H1 (cell line): Measurements from ENCODE around the gene NOTCH2. TPM values are rescaled to one million over a fixed set of nuclear protein-coding genes. Genes with fewer than 3 reads are reported as not detected.
"Not testable (repeated sequence)": the region's sequence is repeated elsewhere in the genome, so short reads cannot be mapped to it uniquely, and the experiment has no call there.

Source experiments
- CTCF ChIA-PET: fragments of 300-600 bp; sonication (Branson Sonifier 250); formaldehyde crosslinking; loops from one replicate; lab custom pipeline; 2021; ENCODE audit not compliant: partially characterized antibody; lab: Charles Lee
- POLR2A ChIA-PET: fragments of 300-600 bp; sonication (Branson Sonifier 250); formaldehyde crosslinking; loops from one replicate; lab custom pipeline; 2021; ENCODE audit warnings: inconsistent platforms; ENCODE audit not compliant: partially characterized antibody; lab: Charles Lee
- DNase-seq, 2 experiments: peaks; one replicate each; pipeline versions ENCODE4 v3.0.0 to v3.0.0-alpha.2; 2010 to 2022; ENCODE audit warnings: low spot score in 2 of 2, low read depth in 1 of 2, mixed read lengths in 1 of 2
- FAIRE-seq: peaks from 2 replicates; lab custom pipeline; 2011; peaks lifted over from hg19 to GRCh38; lab: Jason Lieb, UNC
- H2AFZ ChIP-seq: 2 replicates; pipeline ENCODE4 v1.8.1; 2012; ENCODE audit warnings: low read length, inconsistent platforms
- H2AK5ac ChIP-seq: 2 replicates; pipeline ENCODE4 v1.6.1; 2013; ENCODE audit warnings: low read depth, low read length
- H2BK120ac ChIP-seq: replicated peaks from 2 replicates; pipeline ENCODE3; 2013; ENCODE audit warnings: low read depth, low read length, inconsistent platforms
- H2BK12ac ChIP-seq: 2 replicates; pipeline ENCODE4 v1.6.1; 2013; ENCODE audit warnings: low read depth, low read length
- H2BK15ac ChIP-seq: 2 replicates; pipeline ENCODE4 v1.6.1; 2013; ENCODE audit warnings: low read length
- H2BK20ac ChIP-seq: 2 replicates; pipeline ENCODE4 v1.6.1; 2013; ENCODE audit warnings: low read length
- H2BK5ac ChIP-seq: 2 replicates; pipeline ENCODE4 v1.6.1; 2013; ENCODE audit warnings: low read depth, low read length
- H3K14ac ChIP-seq: 2 replicates; pipeline ENCODE4 v1.6.1; 2013; ENCODE audit warnings: inconsistent platforms; ENCODE audit not compliant: insufficient read length
- H3K18ac ChIP-seq: 2 replicates; pipeline ENCODE4 v1.6.1; 2013; ENCODE audit warnings: low read length; ENCODE audit errors: extremely low read depth
- H3K23ac ChIP-seq: 2 replicates; pipeline ENCODE4 v1.6.1; 2013; ENCODE audit warnings: inconsistent platforms; ENCODE audit not compliant: insufficient read length
- H3K23me2 ChIP-seq: 2 replicates; pipeline ENCODE4 v1.6.1; 2013; ENCODE audit warnings: low read depth, low read length
- H3K27ac ChIP-seq: 2 replicates; pipeline ENCODE4 v1.6.1; 2011; ENCODE audit warnings: low read depth, low read length, inconsistent platforms
- H3K27me3 ChIP-seq, 4 experiments: replicated peaks in 1 of 4; 1 replicate in 1 of 4; 2 replicates in 3 of 4; pipeline versions ENCODE4 v1.6.1 to v1.8.1; 2011 to 2013; ENCODE audit warnings: low read length in 3 of 4, mild to moderate bottlenecking in 3 of 4, inconsistent platforms in 2 of 4, mixed read lengths in 2 of 4, moderate library complexity in 1 of 4; ENCODE audit not compliant: control insufficient read depth in 3 of 4, insufficient read depth in 3 of 4; ENCODE audit errors: extremely low read depth in 1 of 4
- H3K36me3 ChIP-seq, 4 experiments: 2 replicates each; pipeline versions ENCODE4 v1.6.1 to v1.8.1; 2011 to 2013; ENCODE audit warnings: mild to moderate bottlenecking in 4 of 4, low read length in 3 of 4, moderate library complexity in 2 of 4, control low read depth in 1 of 4, inconsistent platforms in 1 of 4; ENCODE audit not compliant: insufficient read depth in 4 of 4, control insufficient read depth in 2 of 4
- H3K4ac ChIP-seq: replicated peaks from 2 replicates; pipeline ENCODE3; 2013; ENCODE audit warnings: low read length, low read depth, mixed read lengths, inconsistent platforms; ENCODE audit not compliant: insufficient read length
- H3K4me1 ChIP-seq, 4 experiments: replicated peaks in 1 of 4; 1 replicate in 1 of 4; 2 replicates in 3 of 4; pipeline versions ENCODE4 v1.6.1 to v1.8.1; 2011 to 2013; ENCODE audit warnings: low read length in 3 of 4, inconsistent platforms in 2 of 4, mixed read lengths in 1 of 4; ENCODE audit not compliant: insufficient read depth in 4 of 4, control insufficient read depth in 3 of 4
- H3K4me2 ChIP-seq, 2 experiments: 2 replicates each; pipeline versions ENCODE4 v1.6.1 to v1.8.1; 2011 to 2013; ENCODE audit warnings: low read depth in 2 of 2, low read length in 2 of 2, control low read depth in 1 of 2, inconsistent platforms in 1 of 2, mild to moderate bottlenecking in 1 of 2; ENCODE audit not compliant: insufficient read depth in 1 of 2
- H3K4me3 ChIP-seq, 4 experiments: fragments of 200-600, 300-600 bp in 1 of 4; sonication (generic), shearing (Covaris generic), sonication (Bioruptor Twin) in 1 of 4; 2 replicates each; pipeline versions ENCODE4 v1.5.1 to v1.8.1; 2011 to 2016; ENCODE audit warnings: low read length in 4 of 4, low read depth in 3 of 4, control low read depth in 2 of 4, inconsistent platforms in 2 of 4, mild to moderate bottlenecking in 2 of 4, mixed read lengths in 1 of 4, moderate library complexity in 1 of 4; ENCODE audit not compliant: insufficient read depth in 2 of 4; ENCODE audit errors: extremely low read depth in 1 of 4
- H3K56ac ChIP-seq: replicated peaks from 2 replicates; pipeline ENCODE3; 2013; ENCODE audit warnings: low read depth, mild to moderate bottlenecking, mixed read lengths, low read length, inconsistent platforms; ENCODE audit not compliant: insufficient read length
- H3K79me1 ChIP-seq: 2 replicates; pipeline ENCODE4 v1.6.1; 2013; ENCODE audit warnings: low read depth, low read length, control low read depth
- H3K79me2 ChIP-seq, 2 experiments: 2 replicates each; pipeline versions ENCODE4 v1.6.1 to v1.8.1; 2012 to 2013; ENCODE audit warnings: low read length in 2 of 2, mild to moderate bottlenecking in 2 of 2, inconsistent platforms in 1 of 2; ENCODE audit not compliant: insufficient read depth in 2 of 2, control insufficient read depth in 1 of 2
- H3K9ac ChIP-seq, 4 experiments: replicated peaks in 1 of 4; 1 replicate in 1 of 4; 2 replicates in 3 of 4; pipeline versions ENCODE4 v1.6.1 to v1.8.1; 2011 to 2013; ENCODE audit warnings: low read depth in 3 of 4, low read length in 3 of 4, control low read depth in 2 of 4, mild to moderate bottlenecking in 2 of 4, moderate library complexity in 2 of 4, inconsistent platforms in 1 of 4; ENCODE audit errors: extremely low read depth in 1 of 4
- H3K9me3 ChIP-seq, 2 experiments: 2 replicates each; pipeline versions ENCODE4 v1.6.1 to v1.8.1; 2012 to 2013; ENCODE audit warnings: mild to moderate bottlenecking in 2 of 2, moderate library complexity in 2 of 2, control low read depth in 1 of 2, inconsistent platforms in 1 of 2, low read depth in 1 of 2, low read length in 1 of 2, mixed read lengths in 1 of 2; ENCODE audit not compliant: insufficient read depth in 2 of 2
- H4K20me1 ChIP-seq, 2 experiments: replicated peaks in 1 of 2; 2 replicates each; pipeline versions ENCODE3 to v1.8.1; 2011 to 2013; ENCODE audit warnings: inconsistent platforms in 2 of 2, low read length in 2 of 2, mild to moderate bottlenecking in 1 of 2; ENCODE audit not compliant: insufficient read depth in 2 of 2, control insufficient read depth in 1 of 2
- H4K5ac ChIP-seq: 2 replicates; pipeline ENCODE4 v1.6.1; 2013; ENCODE audit warnings: low read length, low read depth, mixed read lengths, inconsistent platforms; ENCODE audit not compliant: insufficient read length
- H4K8ac ChIP-seq: 2 replicates; pipeline ENCODE4 v1.8.0; 2013; ENCODE audit warnings: mild to moderate bottlenecking, moderate library complexity, low read length, inconsistent platforms; ENCODE audit not compliant: insufficient read depth; ENCODE audit errors: extremely low read depth
- H4K91ac ChIP-seq: replicated peaks from 2 replicates; pipeline ENCODE3; 2013; ENCODE audit warnings: low read length, mixed read lengths, inconsistent platforms; ENCODE audit not compliant: insufficient read length
- WGBS, 2 experiments: shearing (Covaris generic) in 1 of 2; methylation state at CpG; one replicate each; pipeline versions ENCODE4 v1.1.6 to v1.1.7; 2013 to 2015; ENCODE audit warnings: low lambda C conversion rate in 2 of 2, mixed read lengths in 2 of 2, inconsistent platforms in 1 of 2, low coverage in 1 of 2, missing lambda C conversion rate in 1 of 2; ENCODE audit not compliant: insufficient replicate concordance in 2 of 2, insufficient coverage in 1 of 2, insufficient read length in 1 of 2; ENCODE audit errors: extremely low coverage in 1 of 2, missing lambda C conversion rate in 1 of 2; 5-methylcytosine and 5-hydroxymethylcytosine counted together
- polyA plus RNA-seq, 7 experiments: library from polyadenylated mRNA; depleted of rRNA in 3 of 7; stranded (reverse) in 5 of 7; unstranded in 2 of 7; fragments of >200 nt in 5 of 7; fragments of 200-250 nt in 2 of 7; gene quantifications; 1 replicate in 5 of 7; 2 replicates in 1 of 7; 4 replicates in 1 of 7; pipeline versions ENCODE4 v1.2.1 to v1.2.3, GENCODE V29; 2011 to 2013; ENCODE audit warnings: missing spikeins in 2 of 7, mixed read lengths in 2 of 7
- total RNA-seq: library from RNA; stranded (reverse); fragmentation: NEBNext Ultra II Directional; extraction: Animal tissue kit (Norgen Biotek cat#: 25700); gene quantifications from 2 replicates; pipeline ENCODE4 v1.2.1, GENCODE V29; 2021

NOTCH2 gene
- total and polyA plus RNA-seq, 2 of the 8 experiments (the other 6 are each of a cell fraction or from before 2014, with no cell fraction given) = 17.7 to 63.0 TPM

DNA sequence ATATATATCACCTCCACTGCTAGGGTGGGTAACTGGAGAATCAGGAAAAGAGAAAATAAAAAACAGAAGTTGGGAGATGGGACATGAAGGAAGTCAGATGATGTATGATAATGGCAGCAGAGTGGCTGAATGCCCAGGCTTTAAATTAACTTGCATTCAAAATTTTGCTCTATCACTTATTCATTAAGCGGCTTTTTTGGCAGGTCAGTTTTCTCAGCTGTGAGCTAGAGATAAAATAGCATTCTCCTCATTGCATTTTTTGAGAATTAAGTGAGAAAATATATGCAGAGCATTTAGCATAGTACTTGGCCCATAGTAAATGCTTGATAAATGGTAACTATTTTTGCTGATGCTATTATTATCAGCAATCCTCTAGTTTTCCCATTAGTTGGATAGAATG is 32.1 kb upstream of the NOTCH2 start:
- DNase-seq, H4K5ac ChIP-seq, H2BK20ac ChIP-seq, H2AK5ac ChIP-seq, H2BK5ac ChIP-seq, H3K27me3 ChIP-seq, H2AFZ ChIP-seq, H2BK15ac ChIP-seq, POLR2A ChIA-PET, CTCF ChIA-PET, H2BK12ac ChIP-seq, H3K23me2 ChIP-seq, H4K20me1 ChIP-seq, H3K4ac ChIP-seq, H4K91ac ChIP-seq, H3K79me1 ChIP-seq, H3K23ac ChIP-seq, H3K4me2 ChIP-seq, FAIRE-seq, H2BK120ac ChIP-seq, H3K4me3 ChIP-seq, H3K56ac ChIP-seq, H3K27ac ChIP-seq, H3K14ac ChIP-seq, H3K9ac ChIP-seq, H3K18ac ChIP-seq, H3K79me2 ChIP-seq, H4K8ac ChIP-seq, H3K36me3 ChIP-seq, H3K9me3 ChIP-seq, H3K4me1 ChIP-seq: not testable (repeated sequence)
- WGBS, 2 experiments = no CpG with 5 or more reads among the region's 1 CpG

DNA sequence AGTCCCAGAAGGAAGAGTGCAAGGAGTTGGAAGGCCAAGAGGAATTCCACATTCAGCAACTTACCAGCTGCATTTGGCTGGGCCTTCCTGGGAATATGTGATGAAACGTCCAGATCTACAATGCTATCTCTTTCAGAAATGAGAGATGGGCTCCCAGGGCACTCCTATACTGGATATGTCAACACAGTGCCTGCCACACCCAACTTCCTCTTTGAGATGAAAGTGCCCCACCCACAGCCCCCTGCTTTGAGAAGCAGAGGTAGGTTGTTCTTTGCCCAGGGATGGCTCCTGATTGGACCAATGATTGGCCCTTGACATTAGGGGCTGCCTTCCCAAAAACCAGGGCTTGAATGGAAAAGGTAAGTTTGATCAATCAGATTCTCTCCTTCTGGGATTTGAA is 31.1 kb upstream of the NOTCH2 start:
- H4K5ac ChIP-seq, H3K14ac ChIP-seq, H3K4ac ChIP-seq, H3K18ac ChIP-seq, H2BK12ac ChIP-seq, H3K4me2 ChIP-seq, H2AFZ ChIP-seq, H2BK15ac ChIP-seq, H2BK120ac ChIP-seq, POLR2A ChIA-PET, H3K23ac ChIP-seq, H4K91ac ChIP-seq, H2BK20ac ChIP-seq, H2BK5ac ChIP-seq, H3K79me1 ChIP-seq, CTCF ChIA-PET, FAIRE-seq, H2AK5ac ChIP-seq, H3K4me3 ChIP-seq, H3K4me1 ChIP-seq, H3K9ac ChIP-seq, H4K20me1 ChIP-seq, H3K36me3 ChIP-seq, H3K9me3 ChIP-seq, H4K8ac ChIP-seq, H3K23me2 ChIP-seq, DNase-seq, H3K56ac ChIP-seq, H3K79me2 ChIP-seq, H3K27me3 ChIP-seq, H3K27ac ChIP-seq: not testable (repeated sequence)
- WGBS, 2 experiments = 50% methylated on average over 1 of the region's 1 CpG; no CpG with 5 or more reads in 1 of the 2 experiments
